ENCODE results near the gene SLC9A9.

DNA sequence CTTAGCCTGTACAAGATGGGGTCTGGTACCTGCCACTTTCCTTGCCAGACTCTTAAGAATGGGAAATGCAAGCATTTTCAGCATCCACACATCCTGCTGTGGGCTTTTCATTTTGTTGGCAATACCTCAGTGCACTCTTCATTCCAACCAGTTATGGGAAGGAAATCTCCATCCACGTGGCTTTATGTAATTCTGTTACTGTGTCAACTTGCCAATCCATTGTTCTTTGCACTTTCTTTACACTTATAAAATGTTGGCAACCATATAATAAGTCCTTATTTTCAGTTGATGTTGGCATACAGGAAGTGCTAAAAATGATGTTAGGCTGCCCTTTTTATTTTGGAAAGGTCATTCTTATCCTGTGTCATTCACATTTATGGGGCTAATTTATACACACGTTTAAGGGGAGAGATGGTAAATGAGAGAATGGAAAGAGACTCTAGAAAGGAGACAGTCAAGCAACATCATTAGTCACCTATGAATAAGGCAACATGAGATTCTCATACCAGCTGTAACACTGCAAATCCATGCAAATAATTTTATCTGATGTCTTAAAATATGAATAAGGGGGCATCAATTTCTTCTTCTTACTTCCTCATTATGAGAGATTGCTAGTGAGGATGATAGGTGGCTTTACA, 490.0 kb downstream of the SLC9A9 start:
- no peak for TF ChIP-seq CTCF (IDR thresholded peaks at IDR 0.05; ENCODE audit: poor library complexity, severe bottlenecking)
- TF ChIP-seq EP300 (conservative IDR thresholded peaks at IDR 0.05; ENCODE audit: poor library complexity, severe bottlenecking), result no peak
